Esophagus mucosa (tissue), 1 donor: ENCODE data around the gene NEDD4L. TPM values are rescaled to one million over a fixed set of nuclear protein-coding genes. Genes with fewer than 3 reads are reported as not detected.

Source experiments
- ATAC-seq: fragments of 200-7000 bp; cut with Tn5 transposase; one replicate; pipeline ENCODE4 v1.9.1; 2020
- total RNA-seq: library from RNA; stranded (reverse); gene quantifications from one replicate; pipeline ENCODE4 v1.2.4, GENCODE V29; 2023
- donor health status: DM: yes; HTN: yes; CAD: no.

NEDD4L gene
- total RNA-seq, 1 donor from 2014 or later = 16.2 TPM

GRCh38 chr18:58054041-58054781 is 10.2 kb downstream of the NEDD4L start:
- ATAC-seq = peak; percentile 22

DNA sequence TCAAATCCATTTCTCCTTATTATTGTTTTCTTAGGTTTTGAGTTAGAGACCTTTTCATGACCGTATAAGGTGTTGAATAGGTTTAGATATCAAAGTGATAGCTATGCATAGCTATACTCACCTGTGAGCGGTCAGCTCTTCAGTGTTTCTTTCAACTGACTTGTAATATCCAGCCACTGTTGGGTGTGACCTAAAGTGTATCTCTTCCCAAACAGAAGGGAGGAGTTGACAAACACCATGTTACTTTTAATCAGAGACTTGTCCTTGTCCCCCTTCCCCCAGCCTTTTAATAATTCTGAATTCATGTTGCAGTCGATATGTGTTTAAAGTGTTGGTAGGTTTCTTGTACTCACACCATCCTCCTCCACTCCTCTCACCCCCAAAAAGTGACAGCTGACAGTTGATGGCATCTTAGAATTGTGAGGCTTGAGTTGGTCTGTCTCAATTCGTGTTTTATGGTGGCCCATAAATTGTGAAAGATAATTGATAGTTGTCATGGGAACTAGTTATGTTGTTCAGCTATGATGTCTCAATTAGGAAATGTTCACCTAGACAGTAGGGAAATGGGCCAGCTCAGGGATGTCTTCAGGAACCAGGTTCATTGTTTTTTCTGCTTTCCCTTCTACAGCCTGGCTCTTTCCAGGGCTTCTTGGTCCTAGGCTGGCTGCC is 12.0 kb downstream of the NEDD4L start:
- no peak for ATAC-seq

DNA sequence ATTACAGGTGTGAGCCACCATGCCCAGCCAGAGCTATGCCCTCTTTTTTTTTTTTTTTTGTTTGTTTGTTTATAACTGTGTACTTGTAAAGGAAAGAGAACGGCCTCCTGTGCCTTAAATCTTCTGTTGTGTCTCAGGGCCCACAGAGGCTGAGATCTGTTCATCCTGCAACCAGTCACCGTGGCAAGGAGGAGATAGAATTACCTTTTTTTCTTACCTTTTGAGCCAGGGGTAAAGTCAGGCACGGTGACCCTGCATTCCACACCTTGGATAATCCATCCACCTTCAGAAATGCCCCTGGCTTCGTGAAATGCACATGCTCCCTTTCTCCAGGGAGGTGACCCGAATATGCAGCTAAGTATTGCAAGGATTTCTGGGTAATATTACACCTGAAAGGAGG is 12.8 kb downstream of the NEDD4L start:
- ATAC-seq = no peak

DNA sequence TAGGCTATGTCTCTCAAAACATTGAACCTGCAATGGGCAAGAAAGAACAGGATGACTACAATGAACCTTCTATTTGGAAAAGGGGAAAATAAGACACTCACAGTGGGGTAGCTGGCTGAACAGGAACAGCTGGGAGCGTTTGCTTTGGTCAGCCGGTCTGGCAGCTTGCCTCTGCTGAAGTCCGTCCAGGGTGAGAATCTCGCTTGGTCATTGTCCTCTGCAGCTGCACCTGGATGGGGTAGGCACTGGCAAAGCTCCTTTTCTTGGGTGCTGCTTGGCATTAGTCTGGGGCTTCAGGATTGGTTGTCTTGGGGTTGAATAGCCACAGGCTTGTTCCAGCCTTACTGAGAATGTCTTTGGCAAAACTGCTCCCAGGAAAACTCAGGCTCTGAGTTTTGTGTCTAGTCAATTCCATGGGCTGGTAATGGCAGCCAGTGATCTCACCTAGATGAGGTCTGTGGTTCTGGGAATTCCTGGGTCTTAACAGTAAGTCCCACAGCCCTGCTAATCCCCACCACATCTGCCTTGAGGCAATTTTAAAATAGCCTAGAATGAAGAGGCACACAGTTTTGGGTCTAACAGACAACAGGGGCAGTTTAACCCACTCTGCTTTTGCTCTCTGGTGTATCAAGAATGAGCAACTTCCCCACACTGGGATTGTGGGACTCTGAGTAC is 13.4 kb downstream of the NEDD4L start:
- peak; percentile 17 for ATAC-seq

DNA sequence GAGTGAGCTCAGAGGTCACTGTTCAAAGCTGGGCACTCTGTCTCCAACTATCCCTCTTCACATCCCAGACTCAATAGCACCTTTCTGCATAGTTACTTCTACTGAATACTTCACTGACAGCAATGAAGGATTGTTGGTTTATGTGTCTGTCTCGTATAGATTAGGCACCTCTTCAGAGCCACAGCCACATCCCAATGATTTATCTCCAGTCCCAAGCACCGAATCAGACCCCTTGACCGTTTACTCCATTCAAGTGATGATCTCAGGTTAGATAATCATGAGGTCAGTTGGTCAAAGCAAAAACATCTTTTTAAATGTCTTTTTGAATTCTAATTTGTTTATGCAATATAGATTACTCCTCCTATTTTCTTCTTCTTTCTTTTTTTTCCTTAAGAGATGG is 14.7 kb downstream of the NEDD4L start:
- ATAC-seq = no peak

DNA sequence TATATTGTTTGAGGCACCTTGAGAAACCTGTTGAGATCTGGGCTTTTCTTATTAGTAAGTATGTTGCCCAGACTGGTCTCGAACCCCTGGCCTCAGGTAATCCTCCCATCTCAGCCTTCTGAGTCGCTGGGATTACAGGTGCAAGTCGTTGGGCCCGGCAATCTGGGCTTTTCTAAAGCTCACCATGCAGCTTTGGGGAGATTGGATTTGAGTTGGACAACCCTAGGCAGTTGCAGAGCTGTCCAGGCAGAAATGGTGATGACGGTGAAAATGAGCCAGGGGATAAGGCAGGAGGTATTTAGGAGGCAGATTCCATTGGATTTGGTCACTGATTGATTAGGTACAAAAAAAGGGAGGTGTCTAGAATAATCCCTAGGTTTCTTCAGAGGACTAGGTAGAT is 16.2 kb downstream of the NEDD4L start:
- peak; percentile 41 for ATAC-seq

DNA sequence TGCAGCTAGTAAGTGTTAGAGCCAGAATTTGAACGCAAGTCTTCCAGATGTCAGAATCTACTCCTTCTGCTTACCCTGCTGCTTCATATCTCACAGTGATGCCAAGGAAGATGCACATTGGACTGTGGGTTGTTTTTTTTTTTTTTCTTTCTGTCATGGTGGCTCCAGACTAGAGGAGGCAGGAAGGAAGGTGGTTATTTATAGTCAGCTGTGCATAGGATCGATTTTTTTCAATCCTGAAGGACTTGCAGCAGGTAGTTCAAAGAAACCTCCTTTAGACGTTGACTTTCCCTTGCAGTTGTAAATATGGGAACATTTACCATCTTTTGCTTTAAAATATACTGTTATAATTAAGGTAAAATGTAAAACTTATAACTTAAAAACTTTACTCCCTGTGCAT is 17.3 kb downstream of the NEDD4L start:
- no peak for ATAC-seq

GRCh38 chr18:58064406-58064998 is 20.5 kb downstream of the NEDD4L start:
- no peak for ATAC-seq

DNA sequence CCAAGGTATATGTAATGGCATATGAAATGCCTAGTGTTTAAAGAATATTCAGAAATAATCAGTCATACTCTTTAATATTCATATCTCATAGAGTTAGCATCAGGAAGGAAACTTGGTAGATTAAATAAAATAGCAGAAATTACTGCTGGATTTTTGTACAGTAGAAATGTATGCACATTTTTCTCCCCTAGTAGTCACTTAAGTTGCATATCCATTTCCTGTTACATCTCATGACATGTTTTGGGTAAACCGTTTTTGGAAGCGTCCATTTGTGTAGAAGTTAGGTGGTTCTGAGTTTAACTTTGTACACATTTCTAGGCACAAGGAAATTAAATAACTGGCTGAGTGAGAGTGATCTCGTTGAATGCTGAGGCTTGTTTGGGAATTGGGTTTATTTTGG is 21.9 kb downstream of the NEDD4L start:
- ATAC-seq = no peak

DNA sequence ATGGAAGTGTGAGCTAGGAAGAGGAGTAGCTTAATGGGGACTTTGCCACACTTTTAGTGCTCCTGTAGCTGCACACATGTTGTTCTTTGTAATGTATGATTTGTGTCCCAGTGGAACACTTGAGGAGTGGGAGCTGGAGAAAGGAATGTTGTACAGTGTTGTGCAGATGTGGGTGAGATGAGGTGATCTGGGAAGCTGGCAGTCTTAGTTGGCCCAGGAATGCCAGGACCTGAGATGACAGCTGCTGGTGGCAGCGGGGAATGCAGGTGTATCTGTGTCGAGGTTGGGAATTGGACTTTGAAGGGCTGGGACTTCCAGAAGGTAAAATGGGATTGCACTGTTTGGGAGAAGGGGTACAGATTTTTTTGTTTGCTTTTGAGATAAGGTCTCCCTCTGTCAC is 23.6 kb downstream of the NEDD4L start:
- no peak for ATAC-seq

- no peak for ATAC-seq
Observed at GRCh38 chr18:58069099-58069498, 25.1 kb downstream of the NEDD4L start.

DNA sequence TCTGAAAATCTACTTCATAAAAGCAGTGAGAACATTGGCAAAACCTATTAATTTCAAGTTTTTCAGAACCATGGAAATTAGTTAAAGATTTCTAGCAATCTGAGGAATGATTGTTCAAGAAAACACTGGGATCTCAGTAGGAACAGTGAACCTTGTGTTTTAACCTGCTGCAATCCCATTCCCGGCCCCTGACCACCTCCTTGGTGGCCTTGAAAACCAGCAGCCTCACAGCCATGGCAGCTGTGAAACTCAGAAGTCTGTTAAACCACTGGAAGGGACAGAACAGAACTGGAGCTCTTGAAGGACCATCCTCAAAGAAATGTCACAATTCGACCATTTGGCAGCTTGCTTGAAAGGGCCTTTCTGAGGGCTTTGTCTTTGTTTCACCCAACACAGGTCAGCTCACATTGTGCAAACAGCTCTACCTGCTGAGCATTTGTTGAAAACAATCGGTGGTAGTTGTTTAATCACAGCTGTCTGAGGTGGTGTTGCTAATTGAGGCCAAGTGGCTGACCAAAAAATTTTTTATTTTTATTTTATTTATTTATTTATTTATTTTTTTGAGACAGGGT is 25.8 kb downstream of the NEDD4L start:
- ATAC-seq = no peak

- no peak for ATAC-seq
Observed at GRCh38 chr18:58076052-58076451, 32.0 kb downstream of the NEDD4L start.

DNA sequence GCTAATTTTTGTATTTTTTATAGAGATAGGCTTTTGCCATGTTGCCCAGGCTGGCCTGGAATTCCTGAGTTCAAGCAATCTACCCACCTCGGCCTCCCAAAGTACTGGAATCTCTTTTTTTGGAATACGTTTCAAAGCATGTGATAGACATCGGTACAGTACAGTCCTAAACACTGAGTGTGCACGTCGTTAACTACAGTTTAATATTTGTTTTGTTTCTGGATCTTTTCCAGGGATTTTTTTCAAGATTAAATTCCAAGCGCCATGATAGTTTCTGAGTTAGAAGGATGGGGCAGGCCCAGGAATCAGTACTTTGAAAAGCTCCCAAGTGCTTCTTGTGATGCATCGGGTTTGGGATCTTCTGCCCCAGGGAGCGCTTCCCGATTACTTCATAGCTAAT is 33.3 kb downstream of the NEDD4L start:
- no peak for ATAC-seq

DNA sequence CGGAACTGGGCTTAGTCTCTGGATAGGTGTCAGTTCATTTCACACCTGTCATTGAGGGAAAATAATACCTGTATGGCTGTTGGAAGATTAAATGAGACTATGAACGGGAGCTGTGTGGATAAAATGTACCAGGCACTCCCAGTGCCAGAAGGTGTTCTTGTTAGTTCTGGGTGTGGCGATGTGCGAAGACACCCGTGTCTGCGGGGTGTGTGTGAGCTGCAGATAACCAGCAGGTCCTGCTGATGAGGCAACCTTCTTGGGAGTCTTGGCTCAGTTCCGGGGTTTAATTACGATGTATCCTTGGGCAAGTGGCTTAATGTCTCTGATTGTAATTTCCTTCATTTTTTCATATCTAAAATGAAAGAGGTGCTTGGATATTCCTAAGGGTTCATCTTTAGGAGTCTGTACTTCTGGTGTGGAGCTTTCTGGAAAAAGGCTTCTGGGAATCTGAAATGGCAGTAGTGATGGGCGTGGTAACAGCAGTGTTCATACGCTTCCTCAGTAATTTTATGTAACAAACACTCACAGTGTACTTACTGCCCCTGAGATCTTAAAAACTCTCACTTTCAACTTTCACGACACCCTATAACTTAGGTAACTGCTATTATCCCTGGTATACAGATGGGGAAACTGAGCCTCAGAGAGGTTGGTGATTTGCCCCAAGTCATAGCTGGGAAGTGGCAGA is 35.0 kb downstream of the NEDD4L start:
- peak; percentile 98 for ATAC-seq

GRCh38 chr18:58080451-58080850 is 36.4 kb downstream of the NEDD4L start:
- ATAC-seq = peak; percentile 55

DNA sequence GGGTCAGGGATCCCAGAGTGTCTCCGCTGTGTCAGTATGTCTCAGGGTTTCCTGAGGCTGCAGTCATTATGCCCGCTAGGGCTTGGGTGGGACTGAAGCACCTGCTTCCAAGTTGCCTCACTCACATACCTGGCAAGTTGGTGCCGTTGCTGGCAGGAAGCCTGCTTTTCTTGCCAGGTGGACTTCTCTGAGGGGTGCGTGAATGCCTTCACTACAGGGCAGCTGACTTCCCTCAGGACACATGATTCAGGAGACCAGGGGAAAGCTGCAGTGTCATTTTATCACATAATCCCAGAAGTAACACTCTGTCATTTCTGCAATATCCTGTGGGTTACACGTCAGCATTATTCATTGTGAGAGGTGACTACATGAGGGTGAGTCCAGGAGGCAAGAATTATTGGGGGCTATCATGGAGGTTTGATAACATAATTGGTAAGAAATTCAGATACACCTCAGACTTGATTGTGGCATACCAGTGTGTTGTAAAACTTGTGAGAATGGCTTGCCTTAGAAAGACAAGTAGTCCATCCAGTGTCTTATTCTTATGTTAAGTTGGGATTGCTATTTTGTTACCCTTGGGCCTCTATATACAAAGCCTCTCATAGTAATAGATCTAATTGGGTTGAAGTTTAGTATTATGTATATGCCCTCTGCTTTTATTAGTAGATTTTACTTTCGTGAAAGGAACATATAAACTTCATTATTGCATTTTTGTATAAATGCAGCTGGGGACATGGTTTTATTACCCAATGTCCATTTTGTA is 44.1 kb downstream of the NEDD4L start:
- peak; percentile 77 for ATAC-seq

GRCh38 chr18:58088691-58089065 is 44.7 kb downstream of the NEDD4L start:
- ATAC-seq = no peak

DNA sequence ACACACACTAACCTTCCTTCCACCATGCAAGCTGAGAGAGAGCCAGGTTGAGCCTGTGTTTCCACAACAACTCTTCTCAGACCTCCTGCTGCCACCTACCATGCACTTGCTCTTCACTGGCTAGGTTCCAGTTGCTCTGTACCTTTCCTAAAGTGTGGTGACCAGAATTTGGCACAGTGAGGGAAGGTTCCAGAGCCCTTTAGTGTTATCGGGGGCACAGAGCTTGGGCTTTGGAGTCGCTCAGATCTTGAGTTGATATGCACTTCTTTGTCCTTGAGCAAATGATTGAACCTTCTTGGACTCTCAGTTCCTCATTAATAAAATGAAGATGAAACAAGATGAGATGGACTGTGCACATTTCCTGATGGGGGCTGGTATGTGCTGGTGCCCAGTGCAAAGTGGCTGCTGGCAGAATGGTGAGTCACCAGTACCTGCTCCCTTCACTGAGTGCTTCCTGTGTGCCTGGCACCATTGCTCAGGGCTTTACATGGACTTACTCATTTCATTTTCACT is 47.1 kb downstream of the NEDD4L start:
- peak; percentile 93 for ATAC-seq

- ATAC-seq = no peak
Observed at GRCh38 chr18:58093311-58093803, 49.3 kb downstream of the NEDD4L start.

DNA sequence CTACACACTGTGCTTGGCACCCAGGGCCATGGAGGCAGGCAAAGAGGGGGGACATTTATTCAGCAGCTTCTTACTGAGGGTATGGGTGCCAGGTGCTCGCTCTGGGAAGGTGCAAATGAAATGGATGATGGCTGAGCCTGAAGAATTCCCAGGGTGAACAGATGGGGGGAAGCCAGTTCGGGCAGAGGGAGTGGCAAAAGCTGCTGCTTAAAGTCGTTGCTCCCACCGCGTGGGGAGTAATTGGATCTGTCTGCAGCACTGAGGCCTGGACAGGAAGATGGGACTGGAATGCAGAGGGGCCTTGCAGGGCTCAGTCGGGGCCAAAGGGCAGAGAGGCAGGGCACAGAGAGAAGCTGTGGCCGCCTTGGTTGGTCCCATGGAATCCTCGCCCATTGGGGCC is 51.2 kb downstream of the NEDD4L start:
- ATAC-seq = no peak
